Amniotic stem cell (primary cell): ENCODE results near the gene TIMM50.
"Not testable (repeated sequence)": the region's sequence is repeated elsewhere in the genome, so short reads cannot be mapped to it uniquely, and the experiment has no call there.

Experiments used
- DNase-seq: peaks from one replicate; lab custom pipeline; 2025; lab: John Stamatoyannopoulos, UW

The TIMM50 gene

DNA sequence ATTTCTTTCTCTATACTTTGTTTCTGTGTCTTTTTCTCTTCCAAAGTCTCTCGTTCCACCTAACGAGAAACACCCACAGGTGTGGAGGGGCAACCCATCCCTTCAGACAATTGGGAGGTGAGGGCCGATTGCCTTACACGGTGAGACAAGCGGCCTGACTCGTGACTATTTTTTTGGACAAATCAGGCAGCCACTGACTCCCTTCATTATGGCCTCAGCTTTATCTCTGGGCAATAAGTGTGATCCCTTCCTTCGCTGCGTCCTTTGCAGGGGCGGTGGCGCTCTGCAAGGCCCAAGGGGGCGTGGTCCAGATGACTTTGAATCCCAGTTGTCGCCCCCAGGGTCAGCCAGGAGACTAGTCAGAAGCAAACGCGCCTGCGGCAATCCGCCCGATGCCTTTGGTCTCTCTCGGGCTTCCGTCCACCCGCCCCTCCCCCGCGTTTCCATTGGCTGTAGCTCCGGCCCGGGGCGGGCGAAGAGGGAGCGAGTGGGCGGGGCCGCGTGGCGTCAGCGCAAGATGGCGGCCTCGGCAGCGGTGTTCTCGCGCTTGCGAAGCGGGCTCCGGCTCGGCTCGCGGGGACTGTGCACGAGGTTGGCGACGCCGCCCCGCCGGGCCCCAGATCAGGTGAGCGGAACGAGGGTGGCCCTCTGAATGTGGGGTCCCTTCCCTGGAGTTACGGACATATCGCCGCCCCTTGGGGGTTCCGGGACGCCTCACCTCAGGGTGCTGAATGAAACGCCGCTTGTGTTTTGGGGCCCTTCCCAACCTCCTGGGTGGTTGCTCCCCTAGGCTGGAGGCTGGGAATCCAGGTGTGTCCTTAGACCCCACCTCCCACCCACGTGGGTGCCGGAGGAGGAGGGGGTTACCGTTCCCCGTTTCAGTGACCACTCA lies at the start of gene TIMM50:
TIMM50 (plus strand) TSS at position 502 of the 892 bp plus-strand sequence; CDS start at position 518, 16 bp downstream.
- DNase-seq = peak; percentile 97

DNA sequence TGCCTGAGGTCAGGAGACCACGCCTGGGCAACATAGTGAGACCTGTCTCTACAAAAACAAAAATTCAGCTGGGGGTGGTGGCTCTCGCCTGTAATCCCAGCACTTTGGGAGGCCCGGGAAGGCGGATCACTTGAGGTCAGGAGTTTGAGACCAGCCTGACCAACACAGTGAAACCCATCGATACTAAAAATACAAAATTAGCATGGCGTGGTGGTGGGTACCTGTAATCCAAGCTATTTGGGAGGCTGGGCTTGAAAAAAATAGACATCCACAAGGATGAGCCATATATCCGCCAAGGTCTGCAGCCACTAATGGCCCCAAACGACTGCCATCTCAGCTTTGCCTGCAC lies 48.0 kb upstream of the TIMM50 start:
- no peak for DNase-seq

DNA sequence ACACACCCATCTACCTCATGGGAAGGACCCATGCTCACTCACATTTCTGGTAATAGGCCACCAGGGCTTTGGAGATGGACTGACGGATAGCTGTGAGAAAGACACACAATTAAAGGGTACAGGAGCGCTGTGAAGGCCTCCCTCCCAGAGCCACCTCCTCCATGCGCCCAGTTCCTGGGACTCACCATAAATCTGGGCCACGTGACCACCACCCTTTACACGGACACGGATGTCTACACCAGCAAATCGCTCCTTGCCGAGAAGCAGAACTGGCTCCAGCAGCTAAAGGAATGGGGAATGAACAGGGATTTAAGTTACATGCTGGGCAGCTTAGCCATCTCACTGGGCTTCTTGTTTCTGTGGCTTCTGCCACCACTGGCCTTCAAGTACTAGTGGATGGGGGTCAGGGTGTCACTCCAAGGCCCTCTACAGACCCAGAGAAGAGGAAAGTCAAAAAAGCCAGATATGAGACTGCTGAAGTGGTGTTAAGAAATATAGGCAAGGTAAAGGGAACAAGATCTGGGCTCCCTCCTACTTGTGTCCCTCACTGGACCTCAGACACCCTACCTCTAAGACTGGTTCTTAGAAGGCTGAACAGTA lies 47.1 kb upstream of the TIMM50 start:
- DNase-seq = no peak

DNA sequence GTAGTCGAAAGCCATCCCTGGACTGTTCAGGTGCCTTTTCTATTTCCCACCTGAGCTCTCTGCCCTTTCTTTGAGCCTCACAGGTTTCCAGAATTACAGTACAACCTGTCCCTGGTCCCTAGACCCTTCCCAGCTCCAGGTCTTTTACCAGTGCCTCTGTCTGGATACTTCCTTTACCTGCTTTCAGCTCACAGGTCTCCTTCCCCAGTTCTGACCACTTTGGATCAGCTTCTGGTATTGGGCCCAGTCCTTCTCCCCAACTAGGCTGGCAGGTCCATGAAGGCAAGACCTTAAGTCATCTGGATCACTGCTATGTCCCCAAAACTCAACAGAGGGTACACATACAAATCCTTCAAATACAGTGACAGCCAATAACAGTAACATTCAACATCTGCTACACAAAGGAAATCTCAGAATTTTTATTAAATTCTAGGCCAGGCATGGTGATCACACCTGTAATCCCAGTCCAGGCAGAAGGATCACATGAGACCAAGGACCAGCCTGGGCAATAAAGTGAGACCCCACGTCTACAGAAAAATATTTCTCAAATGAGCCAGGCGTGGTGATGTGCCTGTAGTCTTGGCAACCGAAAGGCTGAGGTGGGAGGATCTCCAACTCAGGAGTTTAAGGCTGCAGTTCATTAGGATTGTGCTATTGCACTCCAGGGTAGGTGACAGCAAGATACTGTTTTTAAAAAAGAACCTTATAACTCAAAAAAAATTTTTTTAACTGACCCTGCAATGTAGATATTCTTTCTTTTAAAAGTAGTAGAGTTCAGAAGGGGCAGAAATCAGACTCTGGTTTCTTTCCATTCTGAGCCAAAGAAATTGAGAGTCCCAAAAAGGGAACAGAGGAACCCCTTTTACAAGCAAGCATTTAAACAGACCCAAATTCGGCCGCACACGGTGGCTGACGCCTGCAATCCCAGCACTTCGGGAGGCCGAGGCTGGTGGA lies 46.2 kb upstream of the TIMM50 start:
- no peak for DNase-seq

DNA sequence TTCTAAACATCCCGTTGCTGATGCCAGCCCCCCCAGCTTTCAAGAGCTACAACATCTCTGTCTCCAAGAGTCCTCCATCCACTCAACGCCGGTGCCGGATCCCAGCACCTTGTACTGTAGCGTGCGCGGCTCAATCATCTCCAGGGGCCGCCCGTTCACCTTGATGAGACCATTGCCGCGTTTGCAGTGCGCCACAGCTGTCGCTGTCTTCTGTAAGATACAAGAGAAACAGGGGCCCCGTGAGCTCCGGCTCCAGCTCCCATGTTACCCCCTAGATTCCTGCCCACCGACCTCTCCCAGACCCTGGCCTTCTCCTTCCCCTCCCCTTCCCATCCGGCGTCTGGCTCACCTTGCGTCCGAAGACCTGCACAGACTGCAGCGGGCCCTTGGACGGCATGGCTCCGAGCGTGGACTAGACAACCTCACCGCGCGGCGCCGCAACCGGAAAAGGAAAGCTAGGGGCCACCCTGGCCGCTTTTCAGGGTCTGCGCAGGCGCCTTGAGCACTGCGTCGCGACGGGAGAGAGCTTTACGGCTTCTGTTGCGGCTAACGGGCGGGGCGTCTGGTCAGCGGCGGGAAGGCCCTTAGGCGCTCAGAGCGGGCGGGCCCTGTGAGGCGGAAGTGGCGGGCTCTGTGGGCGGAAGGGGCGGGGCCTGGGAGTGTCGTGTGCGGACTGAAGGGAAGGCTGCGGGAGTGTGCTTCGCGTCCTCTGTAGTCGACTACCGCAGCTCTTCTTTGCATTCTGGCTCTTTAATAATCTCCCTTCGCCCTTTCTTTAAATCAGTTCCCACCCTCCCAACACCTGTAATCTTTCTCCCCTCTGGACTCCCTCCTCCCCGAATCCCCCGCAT lies 44.9 kb upstream of the TIMM50 start, which contains the start of gene RPS16:
RPS16 (minus strand) TSS at position 451 of the 851 bp plus-strand sequence; CDS start at position 397, 54 bp downstream.
- peak; percentile 98 for DNase-seq

DNA sequence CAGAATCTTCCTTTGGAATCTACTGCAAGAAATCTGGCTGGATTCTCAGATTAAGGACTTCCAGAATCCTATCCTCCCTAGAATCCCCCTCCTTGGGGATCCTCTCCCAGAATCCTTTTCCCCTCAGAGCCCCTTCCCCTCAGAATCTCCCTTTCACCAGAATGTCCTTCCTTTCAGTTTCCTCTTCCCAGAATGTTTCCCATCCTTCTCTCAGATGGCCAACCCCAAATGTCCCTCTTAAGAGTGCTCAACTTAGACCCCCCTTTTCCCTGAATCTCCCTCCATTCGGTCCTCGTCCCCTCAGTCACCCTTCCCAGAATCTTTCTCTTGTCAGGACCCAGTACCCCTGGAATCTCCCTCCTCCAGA lies 44.3 kb upstream of the TIMM50 start:
- no peak for DNase-seq

DNA sequence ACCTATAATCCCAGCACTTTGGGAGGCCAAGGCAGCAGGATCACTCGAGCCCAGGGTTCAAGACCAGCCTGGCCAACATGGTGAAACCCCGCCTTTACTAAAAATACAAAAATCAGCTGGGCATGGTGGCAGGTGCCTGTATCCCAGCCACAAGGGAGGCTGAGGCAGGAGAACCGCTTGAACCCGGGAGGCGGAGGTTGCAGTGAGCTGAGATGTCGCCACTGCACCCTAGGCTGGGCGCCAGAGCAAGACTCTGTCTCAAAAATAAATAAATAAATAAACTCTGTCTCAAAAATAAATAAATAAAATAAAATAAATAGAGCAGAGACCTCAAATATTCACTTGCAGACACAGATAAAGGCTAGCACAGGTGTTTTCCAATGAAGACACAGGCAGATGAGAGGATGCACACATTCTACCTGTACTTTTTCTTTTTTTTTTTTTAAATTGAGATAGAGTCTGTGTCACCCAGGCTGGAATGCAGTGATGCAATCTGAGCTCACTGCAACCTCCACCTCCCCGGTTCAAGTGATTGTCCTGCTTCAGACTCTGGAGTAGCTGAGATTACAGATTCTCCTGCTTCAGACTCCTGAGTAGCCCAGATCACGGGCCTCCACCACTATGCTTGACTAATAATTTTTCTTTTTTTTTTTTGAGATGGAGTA lies 42.2 kb upstream of the TIMM50 start:
- DNase-seq = no peak

DNA sequence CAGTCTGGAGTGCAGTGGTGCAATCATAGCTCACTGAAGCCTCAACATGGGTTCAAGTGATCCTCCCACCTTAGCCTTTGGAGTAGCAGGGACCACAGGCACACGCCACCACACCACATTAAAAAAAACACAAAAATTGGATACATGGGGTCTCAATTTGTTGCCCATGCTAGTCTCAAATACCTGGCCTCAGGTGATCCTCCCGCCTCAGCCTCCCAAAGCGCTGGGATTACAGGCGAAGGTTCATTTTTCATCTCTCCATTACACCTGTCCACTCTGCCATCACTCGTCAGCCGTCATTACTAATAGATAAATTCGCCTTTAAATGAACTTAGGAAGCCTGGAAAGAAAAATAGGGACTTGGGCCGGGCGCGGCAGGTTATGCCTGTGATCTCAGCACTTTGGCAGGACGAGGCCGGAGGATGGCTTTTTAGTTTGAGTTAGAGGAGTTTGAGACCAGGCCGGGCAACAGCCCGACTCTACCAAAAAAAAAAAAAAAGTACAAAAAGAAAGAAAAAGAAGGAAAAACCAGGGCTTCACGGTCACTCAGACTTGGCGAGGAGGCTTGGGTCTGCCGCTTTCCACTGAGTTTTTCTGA lies 35.9 kb upstream of the TIMM50 start:
- DNase-seq = no peak

DNA sequence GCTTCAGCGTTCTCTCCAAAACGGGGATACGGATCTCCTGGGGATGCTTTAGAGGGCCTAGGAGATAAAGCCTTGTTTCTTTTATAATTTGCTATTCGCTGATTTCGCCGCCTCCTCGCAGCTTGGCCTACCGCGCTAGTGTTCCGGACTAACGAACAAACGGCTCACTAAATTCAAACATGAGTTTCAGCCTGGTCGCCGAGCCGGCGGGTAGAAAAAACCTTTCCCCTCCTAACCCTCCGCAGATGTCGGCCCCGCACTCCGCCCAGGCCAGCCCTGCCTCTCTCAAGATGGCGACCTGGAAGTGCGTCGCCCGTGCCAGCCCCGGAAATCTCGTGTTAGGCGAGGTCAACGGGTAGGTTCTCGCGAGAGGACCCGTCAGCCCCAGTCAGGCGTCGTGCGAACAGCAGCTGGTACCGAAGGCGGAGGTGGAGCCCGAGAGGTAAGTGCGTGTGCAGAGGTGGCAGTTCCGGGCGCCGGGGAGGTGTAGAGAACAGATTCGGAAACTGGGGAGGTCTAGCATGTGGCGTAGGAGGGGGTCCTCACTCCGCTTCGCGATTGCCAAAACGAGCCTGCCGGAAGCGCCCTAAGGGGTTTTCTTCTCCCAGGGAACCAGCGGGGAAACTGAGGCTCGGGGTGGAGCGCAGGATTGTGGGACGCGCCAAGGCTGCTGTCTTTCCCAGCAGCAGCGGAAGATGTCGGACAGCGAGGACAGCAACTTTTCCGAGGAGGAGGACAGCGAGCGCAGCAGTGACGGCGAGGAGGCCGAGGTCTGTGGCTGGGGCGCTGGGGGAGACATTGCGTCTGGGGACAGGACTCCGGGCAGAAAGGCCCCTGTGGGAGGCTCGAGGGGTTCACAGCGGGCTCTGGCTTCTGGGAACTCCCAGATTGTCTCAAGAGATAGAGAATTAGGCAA lies 35.2 kb upstream of the TIMM50 start, which contains the start of gene SUPT5H:
SUPT5H (plus strand) TSS at position 387 of the 916 bp plus-strand sequence; CDS start at position 696, 309 bp downstream.
- DNase-seq = peak; percentile 97

DNA sequence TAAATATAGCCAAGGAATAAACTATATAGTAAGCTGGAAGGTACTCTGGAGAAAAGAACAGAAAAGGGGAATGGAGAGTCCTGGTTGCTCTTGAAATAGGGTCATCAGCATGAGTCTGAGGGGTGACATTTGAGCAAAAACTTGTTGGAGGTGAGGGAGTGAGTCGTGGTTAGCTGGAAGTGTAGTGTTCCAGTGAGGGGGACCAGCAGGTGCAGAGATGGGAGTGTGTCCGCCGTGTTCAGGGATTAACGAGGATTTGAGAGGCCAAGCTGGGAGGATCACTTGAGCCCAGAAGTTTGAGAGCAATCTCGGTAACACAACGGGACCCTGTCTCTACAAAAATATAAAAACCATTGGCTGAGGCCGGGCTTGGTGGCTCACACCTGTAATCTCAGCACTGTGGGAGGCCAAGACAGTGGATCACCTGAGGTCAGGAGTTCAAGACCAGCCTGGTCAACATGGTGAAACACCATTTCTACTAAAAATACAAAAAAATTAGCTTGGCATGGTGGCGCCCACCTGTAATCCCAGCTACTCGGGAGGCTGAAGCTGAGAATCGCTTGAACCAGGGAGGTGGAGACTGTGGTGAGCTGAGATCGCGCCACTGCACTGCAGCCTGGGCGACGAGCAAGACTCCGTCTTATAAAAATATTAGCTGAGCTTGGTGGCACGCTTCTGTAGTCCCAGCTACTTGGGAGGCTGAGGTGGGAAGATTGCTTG lies 34.1 kb upstream of the TIMM50 start:
- no peak for DNase-seq

DNA sequence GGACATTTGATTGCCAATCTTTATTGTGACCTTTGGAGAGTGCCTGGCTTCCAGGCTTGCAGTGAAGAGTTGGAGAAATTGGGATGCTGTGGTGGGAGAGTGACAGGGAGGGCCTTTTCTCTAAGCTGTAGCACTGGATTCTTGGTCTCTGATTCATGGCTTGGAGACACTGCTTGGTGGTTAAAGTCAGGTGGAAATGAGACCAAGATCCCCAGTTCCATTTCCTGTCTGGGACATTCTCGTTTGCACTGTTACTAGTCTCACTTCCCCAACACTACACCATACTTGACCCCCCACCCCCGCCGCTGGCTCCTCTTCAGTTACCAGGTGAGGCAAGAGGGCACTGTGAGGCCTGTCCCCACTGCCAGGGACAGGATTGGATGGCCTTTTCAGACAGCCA lies 32.4 kb upstream of the TIMM50 start:
- no peak for DNase-seq

DNA sequence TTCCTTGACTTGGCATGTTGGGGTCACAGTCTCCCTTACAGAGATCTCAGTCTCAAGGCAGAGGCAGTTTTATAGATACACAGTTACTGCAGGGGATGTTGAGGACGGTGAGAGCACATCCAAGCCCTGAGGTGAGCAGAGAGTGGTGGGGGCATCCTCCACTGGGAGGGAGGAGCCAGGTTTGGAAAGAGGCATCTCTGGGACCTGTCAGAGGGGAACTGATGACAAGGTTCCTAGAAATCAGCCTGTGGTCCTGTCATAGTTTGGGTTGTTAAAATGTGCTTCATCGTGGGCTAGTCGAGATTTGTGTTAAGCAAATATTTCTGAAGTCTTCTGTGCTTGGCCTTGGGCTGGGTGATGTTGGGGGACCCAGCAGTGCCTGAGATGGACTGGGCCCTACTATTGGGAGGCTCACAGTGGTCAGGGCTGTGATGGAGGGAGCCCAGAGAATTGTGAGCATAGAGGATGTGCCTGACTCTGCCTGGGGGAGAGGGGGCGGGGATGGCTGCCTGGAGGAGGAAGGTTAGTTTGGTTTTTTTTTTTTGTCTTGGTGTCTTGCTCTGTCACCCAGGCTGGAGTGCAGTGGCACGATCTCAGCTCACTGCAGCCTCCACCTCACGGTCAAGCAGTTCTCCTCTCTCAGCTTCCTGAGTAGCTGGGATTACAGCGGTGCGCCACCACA lies 31.4 kb upstream of the TIMM50 start:
- DNase-seq = no peak

DNA sequence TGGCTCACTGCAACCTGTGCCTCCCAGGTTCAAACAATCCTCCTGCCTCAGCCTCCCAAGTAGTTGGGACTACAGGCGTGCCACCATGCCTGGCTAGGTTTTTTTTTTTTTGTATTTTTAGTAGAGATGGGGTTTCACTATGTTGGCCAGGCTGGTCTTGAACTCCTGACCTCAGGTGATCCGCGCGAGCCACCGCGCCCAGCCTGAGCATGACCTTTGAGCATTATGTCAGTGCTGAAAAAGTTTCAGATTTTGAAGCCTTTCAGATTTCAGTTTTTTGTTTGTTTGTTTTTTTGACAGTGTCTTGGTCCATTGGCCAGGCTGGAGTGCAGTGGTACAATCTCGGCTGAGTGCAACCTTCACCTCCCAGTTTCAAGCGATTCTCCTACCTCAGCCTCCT lies 29.4 kb upstream of the TIMM50 start:
- DNase-seq = not testable (repeated sequence)

DNA sequence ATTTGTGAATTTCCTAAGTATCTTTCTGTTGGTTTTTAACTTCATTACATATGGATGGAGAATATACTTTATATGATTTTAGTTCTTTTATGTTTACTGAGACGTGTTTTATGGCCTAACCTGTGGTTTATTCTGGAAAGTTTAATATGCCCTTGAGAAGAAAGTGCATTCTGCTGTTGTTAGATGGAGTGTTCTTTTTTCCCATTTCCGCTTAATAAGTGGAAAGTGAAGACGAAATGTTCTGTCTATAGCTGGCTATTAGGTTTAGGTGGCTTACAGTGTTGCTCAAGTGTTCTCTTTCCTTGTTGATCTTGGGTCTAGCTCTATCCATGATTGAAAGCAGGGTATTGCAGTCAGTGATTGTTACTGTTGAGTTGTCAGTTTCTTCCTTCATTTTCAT lies 17.2 kb upstream of the TIMM50 start:
- no peak for DNase-seq

DNA sequence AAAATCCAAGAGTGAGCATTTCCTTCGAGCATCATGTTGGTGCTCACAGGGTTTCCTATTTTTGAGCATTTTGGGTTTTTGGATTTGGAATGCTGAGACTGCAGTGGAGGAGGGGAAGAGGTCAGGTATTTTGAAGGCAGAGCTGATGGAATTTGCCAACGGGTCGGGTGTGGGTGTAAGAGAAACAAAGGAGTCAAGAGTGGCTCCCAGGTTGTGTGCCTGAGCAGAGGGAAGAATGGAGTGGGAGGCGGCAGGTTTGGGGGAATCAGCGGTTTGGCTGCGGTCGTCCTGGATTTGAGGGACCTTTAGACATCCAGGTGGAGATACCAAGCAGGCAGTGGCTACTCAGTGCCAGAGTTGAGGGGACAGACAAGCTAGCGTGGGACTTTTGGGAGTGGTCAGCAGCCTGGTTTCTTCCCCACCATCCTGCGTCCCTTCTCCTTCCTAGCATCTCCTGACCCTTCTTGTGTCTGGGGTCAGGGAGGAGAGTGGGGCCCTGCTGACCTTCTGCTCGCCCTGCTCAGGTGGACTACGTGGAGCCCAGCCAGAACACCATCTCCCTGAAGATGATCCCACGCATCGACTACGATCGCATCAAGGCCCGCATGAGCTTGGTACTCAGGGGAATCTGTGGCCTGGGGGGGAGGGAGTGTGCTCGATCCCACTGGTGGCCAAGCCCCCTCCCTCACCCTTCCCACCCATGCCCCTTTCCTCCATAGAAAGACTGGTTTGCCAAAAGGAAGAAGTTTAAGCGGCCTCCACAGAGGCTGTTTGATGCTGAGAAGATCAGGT lies 14.5 kb upstream of the TIMM50 start:
- DNase-seq = no peak

DNA sequence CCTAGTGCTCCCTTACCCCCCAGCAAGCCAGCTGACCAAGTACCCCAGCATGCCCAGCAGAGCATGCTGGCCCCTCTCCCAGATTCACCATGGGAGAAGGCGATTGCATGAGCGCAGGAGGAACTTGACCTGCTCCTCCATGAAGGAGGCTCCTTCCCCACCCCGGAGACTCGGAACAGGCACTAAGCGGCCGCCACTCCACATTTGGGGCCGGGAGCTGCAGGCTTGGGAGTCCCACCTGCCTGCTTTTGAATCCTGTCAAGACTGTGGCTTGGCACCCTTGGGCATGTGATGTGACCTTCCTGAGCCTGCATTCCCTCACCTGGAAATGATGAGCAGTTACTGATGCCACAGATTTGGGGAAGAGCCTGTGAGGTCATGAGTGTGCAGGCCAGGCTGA lies 12.7 kb upstream of the TIMM50 start:
- no peak for DNase-seq

DNA sequence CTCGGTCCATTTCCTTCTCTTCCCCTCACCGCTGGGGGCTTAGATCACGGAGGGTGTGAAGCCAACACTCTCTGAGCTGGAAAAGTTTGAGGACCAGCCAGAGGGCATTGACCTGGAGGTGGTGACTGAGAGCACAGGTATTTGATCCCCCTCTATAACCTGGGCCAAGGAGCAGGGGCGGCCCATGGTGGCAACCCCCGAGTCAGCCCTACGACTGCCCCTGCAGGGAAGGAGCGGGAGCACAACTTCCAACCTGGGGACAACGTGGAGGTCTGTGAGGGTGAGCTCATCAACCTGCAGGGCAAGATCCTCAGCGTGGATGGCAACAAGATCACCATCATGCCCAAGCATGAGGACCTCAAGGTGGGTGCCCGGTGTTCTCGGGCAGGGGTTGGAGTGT lies 11.6 kb upstream of the TIMM50 start:
- DNase-seq = no peak
